A549 (cell line): Measurements from ENCODE around the gene KCNB1.

Experiments
- CHD4 ChIP-seq: fragments of 200-600 bp; sonication (generic); IDR thresholded peaks from 2 replicates; pipeline ENCODE4 v1.6.1; 2016; ENCODE audit warnings: antibody characterized with exemption, mild to moderate bottlenecking, borderline replicate concordance
- EHF ChIP-seq: fragments of 250-450 bp; sonication (Bioruptor Pico); IDR thresholded peaks from 2 replicates; pipeline ENCODE4 v1.5.0; 2020; ENCODE audit warnings: mild to moderate bottlenecking
- ESRRA ChIP-seq: fragments of 150-350 bp; IDR thresholded peaks from 2 replicates; pipeline ENCODE4 v1.6.1; 2014; ENCODE audit warnings: mild to moderate bottlenecking, low read length, borderline replicate concordance
- HDAC2 ChIP-seq: fragments of 200-600 bp; sonication (generic); IDR thresholded peaks from 2 replicates; pipeline ENCODE4 v1.6.1; 2016
- POLR2A ChIP-seq: IDR thresholded peaks from 2 replicates; pipeline ENCODE4 v1.6.1; 2012; ENCODE audit warnings: mild to moderate bottlenecking, low read length
- RAD21 ChIP-seq, 2 experiments: fragments of >200 bp in 1 of 2; sonication (Bioruptor Twin) in 1 of 2; formaldehyde crosslinking in 1 of 2; IDR thresholded peaks in 1 of 2; conservative IDR thresholded peaks in 1 of 2; 2 replicates in 1 of 2; 3 replicates in 1 of 2; pipeline ENCODE4 v1.6.1; 2012 to 2018; ENCODE audit warnings: inconsistent platforms in 1 of 2
- TF ChIP-seq, protein P1 (sequence below): fragments of >200 bp; sonication (Bioruptor Twin); formaldehyde crosslinking; IDR thresholded peaks from 3 replicates; pipeline ENCODE4 v1.5.1; 2016
- TF ChIP-seq, protein P2 (sequence below): fragments of 450-650 bp; IDR thresholded peaks from 2 replicates; pipeline ENCODE4 v1.6.1; 2014; ENCODE audit warnings: antibody characterized with exemption

DNA sequence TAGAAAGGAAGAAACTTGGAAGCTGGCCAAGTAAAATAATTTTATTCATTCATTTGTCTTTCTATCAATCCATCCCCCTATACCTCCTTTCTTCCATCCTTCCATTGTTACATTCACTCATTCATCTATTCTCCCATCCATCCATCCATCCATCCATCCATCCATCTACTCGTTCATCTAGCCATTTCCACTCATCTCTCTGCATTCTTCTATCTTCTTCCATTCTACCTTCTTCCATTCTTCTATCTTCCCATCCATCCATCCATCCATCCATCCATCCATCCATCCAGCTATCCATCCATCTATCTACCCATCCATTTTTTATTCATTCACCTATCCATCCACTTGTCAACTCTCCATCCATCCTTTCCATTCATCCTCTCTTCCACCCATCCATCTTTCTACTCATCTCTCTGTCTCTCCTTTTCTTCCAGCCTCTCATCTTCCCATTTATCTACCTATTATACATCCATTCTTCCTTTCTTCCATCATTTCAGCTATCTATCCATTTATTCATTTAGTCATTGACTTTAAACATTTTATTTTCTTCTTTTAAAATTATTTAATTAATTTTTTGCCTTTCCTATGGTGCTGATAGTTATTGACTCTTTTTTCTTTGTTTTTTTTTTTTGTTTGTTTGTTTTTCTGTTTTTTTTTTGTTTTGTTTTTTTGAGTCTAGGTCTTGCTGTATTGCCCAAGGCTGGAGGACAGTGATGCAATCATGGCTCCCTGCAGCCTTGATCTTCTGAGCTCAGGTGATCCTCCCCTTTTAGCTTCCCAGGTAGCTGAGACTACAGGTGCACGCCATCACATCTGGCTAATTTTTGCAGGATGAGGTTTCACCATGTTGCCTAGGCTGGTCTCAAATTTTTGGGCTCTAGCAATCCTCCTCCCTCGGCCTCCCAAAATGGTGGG, 151.5 kb downstream of the KCNB1 start:
- TF ChIP-seq, protein P1, sequence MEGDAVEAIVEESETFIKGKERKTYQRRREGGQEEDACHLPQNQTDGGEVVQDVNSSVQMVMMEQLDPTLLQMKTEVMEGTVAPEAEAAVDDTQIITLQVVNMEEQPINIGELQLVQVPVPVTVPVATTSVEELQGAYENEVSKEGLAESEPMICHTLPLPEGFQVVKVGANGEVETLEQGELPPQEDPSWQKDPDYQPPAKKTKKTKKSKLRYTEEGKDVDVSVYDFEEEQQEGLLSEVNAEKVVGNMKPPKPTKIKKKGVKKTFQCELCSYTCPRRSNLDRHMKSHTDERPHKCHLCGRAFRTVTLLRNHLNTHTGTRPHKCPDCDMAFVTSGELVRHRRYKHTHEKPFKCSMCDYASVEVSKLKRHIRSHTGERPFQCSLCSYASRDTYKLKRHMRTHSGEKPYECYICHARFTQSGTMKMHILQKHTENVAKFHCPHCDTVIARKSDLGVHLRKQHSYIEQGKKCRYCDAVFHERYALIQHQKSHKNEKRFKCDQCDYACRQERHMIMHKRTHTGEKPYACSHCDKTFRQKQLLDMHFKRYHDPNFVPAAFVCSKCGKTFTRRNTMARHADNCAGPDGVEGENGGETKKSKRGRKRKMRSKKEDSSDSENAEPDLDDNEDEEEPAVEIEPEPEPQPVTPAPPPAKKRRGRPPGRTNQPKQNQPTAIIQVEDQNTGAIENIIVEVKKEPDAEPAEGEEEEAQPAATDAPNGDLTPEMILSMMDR: no peak
- TF ChIP-seq HDAC2 (no peak), POLR2A (no peak), CHD4 (no peak), RAD21 (conservative IDR thresholded peaks at IDR 0.05 in 1 of 2, IDR thresholded peaks at IDR 0.05 in 1 of 2) (no peak), EHF (CRISPR knock-in tag) (no peak), ESRRA (no peak)
- TF ChIP-seq, protein P2, sequence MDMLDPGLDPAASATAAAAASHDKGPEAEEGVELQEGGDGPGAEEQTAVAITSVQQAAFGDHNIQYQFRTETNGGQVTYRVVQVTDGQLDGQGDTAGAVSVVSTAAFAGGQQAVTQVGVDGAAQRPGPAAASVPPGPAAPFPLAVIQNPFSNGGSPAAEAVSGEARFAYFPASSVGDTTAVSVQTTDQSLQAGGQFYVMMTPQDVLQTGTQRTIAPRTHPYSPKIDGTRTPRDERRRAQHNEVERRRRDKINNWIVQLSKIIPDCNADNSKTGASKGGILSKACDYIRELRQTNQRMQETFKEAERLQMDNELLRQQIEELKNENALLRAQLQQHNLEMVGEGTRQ: no peak
